ENCODE measurements around the gene HENMT1. TPM values are rescaled to one million over a fixed set of nuclear protein-coding genes. Genes with fewer than 3 reads are reported as not detected.
"Not testable (repeated sequence)": the region's sequence is repeated elsewhere in the genome, so short reads cannot be mapped to it uniquely, and the experiment has no call there.

Gene HENMT1
- not detected in 2 replicates for total RNA-seq (2014; rRNA removed; shearing (Covaris generic))

DNA sequence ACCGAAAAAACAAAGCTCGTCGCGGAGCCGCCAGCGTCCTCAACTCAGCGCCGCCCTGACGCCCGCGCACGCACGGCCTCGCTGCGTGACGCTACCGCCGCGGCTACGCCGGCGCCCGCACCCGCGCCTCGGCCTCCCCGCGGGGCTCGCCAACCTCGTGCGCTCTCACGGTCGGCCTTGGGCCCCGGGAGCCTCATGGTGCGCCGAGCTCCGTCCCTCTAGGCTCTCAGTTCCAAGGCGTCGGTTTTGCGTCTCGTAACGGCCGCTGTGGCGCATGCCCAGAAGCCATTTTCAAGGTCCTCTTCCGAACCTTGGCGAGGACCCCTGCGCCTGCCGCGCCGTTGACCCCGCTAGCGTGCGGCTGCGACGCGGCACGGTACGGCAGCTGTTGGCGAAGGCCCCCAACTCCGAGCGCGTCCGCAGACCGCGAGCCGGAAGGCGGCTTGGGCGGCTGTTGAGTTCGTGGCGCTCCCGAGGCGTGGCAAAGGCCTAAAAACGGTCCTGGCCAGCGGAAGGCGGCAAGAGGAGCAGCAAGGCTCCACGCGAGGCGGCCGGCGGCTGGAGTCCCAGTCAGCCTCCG, at the start of gene HENMT1:
Gene HENMT1 (minus strand): TSS at position 64 of the 580 bp plus-strand sequence. CDS start 1,209 bp downstream, outside the sequence.
- in situ Hi-C loops (cut with HindIII; ENCODE audit: low sequenced_read_pairs): no loop called here
- peak; percentile 49 for DNase-seq (ENCODE audit: low spot score)

DNA sequence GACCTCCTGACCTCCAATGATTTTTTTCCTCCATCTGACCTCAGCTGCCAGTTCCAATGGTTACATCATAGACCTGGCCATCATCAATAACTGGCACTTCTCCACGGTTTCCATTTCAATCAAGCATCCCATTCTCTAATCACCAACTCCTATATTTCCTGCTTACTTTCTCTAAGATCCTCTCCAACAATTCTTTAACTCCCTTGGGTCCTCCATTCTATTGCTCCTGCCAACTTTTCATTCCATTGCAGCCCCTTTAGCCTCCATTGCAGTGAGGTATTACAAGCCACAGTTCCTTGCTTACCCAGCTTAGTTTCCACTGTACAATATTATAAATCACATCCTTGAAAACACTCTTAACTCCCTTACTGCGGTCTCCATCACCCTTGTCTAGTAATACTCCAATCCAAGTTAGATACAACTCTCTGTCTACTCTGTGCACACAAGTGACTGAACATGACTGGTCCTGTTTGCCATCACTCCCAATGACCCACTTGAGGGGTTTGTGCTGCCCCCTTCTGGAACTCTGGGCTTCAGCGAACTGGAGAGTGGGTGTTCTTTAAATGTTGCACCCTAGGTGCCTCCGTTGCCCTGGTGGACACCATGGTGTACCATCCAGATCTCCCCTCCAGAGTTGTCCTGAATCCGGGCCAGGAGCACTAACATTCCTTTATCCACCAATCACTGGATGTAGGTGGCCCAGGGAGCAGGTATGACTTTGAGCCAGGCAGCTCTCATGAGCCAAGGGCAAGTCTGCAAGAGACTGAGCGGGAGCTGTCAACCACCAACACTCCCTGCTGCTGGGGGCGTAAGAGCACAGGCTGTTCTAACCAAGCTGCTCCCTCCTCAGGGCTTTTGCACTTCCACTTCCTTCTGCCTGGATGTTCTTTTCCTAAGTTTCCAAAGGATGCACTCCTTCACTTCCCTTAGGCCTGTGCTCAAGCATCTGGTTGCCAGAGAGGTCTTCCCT, 48.1 kb upstream of the HENMT1 start:
- in situ Hi-C loops (cut with HindIII; ENCODE audit: low sequenced_read_pairs): no loop called here
- DNase-seq (ENCODE audit: low spot score): no peak

DNA sequence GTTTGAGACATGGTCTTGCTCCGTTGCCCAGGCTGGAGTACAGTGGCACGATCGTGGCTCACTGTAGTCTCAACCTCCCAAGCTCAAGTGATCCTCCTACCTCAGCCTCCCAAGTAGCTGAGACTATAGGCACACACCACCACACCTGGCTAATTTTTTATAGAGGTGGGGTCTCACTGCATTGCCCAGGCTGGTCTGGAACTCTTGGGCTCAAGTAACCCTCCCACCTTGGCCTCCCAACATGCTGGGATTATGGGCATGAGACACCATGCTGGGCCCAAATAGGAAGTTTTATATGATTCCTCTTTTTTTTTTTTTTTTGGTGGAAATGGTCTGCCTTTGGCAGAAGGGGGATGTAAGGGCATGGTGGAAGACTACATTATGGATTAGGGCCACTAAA, 45.8 kb upstream of the HENMT1 start:
- in situ Hi-C loops (cut with HindIII; ENCODE audit: low sequenced_read_pairs): no loop called here
- DNase-seq (ENCODE audit: low spot score): no peak

DNA sequence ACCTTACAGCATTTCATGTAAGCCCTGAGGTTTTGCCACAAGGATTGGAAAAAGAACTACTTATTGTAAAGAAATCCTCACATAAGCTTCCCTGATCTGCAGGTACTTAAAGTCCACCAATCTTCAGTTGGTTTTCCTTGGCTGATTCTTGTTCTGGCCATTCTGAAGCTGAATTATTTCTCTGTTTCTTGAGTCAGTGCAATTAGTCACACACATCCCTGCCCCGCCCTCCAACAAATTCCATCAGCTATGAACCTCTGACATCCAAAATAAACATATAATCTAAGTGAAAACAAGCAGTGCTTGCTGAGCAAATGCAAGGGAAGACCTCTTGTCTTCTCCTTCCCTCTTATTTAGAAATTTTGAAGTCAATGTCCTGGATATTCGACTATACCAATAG, 43.6 kb upstream of the HENMT1 start:
- DNase-seq (ENCODE audit: low spot score): no peak
- in situ Hi-C loops (cut with HindIII; ENCODE audit: low sequenced_read_pairs): no loop called here

DNA sequence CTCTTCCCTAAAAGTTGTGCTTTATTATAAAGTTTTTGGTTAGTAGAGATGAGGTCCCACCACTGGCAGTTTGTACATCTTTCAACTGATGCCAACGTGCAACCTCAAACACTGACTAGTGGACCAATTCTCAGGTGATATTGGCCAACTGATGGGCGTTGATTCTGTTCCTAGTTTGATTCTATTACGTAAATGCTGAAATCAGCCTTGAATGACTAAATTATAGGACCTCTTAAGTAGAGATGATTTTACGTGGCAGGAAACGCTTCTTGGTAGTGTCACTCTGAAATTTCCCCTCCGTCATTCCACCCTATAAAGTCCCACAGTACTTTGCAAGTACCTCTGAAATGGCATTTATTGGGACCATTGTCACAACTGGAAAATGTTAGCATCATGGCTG, 43.0 kb upstream of the HENMT1 start:
- no peak for DNase-seq (ENCODE audit: low spot score)
- in situ Hi-C loops (cut with HindIII; ENCODE audit: low sequenced_read_pairs): no loop called here

DNA sequence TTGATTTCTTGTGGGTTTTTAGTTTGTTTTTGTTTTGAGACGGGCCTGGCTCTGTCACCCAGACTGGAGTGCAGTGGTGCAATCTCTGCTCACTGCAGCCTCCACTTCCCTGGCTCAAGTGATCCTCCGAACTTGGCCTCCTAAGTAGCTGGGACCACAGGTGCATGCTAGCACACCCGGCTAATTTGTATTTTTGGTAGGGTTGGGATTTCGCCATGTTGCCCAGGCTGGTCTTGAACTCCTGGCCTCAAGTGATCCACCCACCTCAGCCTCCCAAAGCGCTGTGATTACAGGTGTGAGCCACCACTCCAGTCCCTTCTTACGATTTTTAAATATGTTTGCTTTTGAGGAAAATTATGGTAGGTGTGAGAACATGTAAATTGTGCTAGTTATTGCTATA, 41.2 kb upstream of the HENMT1 start:
- DNase-seq (ENCODE audit: low spot score); in situ Hi-C loops (cut with HindIII; ENCODE audit: low sequenced_read_pairs): not testable (repeated sequence)

DNA sequence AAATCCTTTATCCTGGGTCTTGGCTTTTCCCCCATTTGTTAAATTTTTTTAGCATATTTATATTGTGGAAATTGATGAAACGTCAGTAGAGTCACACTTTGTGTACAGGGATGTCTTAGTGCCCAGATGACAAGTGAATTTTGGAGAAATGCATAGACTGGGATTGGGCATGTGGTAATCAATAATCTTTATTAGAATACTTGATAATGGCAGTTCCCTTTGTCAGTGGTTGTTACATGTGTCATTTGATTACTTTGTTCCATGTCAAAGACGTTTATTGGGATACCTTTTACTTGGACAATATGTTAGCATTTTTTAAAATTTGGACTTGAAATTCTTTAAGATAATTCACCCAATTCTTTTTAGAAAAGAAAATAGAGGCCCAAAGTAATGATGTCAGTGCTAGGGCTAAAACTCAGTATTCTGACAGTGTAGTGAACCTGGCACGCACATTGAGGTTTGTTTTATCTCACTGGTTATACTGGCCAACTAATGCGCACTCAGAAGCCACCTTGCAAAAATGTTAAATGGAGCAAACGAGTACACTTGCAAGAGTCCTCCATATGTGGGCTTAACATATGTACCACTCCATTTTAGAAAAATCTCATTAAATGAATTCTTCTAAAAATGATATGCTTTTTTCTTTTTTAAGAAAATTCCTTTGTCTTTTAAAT, 40.4 kb upstream of the HENMT1 start:
- in situ Hi-C loops (cut with HindIII; ENCODE audit: low sequenced_read_pairs): no loop called here
- DNase-seq (ENCODE audit: low spot score): peak; percentile 49

DNA sequence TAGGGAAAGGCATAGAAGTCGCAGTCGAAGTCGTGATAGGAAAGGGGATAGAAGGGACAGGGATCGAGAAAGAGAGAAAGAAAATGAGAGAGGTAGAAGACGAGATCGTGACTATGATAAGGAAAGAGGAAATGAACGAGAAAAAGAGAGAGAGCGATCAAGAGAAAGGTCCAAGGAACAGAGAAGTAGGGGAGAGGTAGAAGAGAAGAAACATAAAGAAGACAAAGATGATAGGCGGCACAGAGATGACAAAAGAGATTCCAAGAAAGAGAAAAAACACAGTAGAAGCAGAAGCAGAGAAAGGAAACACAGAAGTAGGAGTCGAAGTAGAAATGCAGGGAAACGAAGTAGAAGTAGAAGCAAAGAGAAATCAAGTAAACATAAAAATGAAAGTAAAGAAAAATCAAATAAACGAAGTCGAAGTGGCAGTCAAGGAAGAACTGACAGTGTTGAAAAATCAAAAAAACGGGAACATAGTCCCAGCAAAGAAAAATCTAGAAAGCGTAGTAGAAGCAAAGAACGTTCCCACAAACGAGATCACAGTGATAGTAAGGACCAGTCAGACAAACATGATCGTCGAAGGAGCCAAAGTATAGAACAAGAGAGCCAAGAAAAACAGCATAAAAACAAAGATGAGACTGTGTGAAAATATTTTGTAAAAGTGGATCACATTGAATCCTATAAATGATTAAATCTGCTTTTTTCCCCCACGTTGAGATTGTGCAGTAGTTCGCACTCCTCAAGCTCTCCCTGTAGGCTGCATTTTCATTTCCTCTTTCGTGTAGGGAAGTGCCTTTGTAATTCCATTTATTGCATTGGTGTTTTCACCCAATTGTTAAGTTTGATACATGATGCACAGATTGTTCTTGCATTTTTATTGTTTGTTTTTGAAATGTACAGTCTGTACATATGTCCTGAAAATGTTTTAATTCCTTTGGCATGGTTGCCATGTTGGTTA, 38.8 kb upstream of the HENMT1 start:
- in situ Hi-C loops (cut with HindIII; ENCODE audit: low sequenced_read_pairs): no loop called here
- no peak for DNase-seq (ENCODE audit: low spot score)

DNA sequence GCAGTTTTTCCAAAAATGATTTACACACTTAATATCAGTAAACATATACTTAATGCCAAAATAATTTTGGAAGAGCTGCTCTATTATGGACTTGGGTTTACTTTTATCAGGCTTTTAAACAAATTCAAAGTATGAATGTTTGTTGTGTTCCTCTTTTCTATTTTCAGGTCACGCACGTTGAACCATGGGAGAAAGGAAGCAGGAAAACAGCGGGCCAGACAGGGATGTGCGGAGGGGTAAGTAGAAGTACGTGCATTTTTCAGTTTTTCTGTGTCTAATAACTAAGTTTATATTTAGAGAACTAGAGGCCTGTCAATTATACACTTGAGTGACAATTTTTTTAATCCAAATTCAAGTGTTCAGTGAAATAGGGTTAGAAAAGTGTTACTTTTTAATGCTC, 34.6 kb upstream of the HENMT1 start:
- in situ Hi-C loops (cut with HindIII; ENCODE audit: low sequenced_read_pairs): no loop called here
- no peak for DNase-seq (ENCODE audit: low spot score)

DNA sequence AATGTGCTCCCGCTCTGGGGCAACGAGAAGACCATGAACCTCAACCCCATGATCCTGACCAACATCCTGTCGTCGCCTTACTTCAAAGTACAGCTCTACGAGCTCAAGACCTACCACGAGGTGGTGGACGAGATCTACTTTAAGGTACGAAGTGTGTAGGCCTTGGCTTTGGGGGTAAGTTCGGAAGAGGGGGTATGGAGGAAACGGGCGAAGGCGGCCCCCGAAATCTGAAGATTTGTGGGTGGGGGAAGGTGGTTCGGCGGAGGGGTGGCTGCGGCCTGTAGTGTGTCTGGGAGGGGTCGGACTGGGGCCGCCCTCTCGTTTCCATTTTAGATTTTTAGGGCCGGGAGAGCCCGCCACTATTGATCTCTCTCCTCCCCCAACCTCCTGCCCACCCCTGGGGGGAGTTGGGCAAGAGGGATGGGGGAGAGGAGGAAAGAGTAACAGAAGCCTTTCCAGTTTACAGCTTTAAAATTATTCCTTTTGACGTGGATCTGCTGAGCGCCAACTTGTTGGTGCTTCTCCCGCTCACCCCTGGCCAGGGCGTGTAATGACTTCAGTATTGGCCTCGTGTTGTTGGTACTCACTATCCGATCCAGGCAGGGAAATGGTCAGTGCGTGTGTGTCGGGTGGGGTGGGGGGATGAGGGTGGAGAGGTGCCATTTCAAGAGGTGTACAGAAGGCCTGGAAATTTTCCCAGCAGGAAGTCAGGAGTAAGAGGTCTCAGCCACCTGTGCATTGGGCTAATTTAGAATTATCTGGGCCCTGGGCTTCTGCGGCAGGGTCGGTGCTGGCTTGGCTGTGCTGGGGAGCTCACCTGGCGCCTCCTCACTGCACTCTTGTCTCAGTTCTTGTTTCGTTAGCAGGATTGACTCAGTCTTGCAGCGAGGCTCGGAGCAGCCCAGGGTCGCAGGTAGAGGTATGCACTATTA, 32.1 kb upstream of the HENMT1 start:
- peak; percentile 95 for DNase-seq (ENCODE audit: low spot score)
- in situ Hi-C loops (cut with HindIII; ENCODE audit: low sequenced_read_pairs): no loop called here

DNA sequence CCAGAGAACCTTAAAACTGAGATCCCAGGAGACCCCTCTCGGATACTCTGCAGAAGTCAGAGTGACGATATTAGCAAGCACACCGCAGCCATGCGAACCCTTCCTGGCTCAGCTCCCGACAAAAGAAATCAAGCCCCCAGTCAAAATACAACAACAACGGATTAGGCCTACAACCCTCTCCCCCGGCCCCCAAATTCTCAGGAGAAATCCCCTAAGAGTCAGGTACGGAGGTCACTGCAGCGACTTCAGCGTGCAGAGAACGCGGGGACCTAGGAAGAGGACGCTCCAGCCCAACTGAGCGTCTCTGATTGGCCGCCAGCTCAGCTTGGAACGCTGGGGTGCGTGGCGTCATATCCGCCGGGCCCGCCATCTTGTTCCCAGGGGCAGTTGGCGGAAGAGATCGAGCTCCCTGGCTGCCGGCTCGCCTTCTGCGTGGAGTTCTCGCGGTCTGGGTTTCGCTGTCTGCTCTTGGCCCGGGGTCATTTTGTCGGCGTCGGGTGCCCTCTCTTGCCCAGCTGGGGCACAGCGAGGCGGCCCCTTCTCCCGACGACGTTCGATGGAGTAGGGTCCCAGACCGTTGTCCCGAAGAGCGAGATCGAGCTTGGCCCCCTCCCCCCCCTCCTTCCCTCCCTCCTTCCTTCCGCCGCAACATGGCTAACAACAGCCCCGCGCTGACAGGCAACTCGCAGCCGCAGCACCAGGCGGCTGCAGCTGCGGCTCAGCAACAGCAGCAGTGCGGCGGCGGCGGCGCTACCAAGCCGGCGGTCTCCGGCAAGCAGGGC, 31.2 kb upstream of the HENMT1 start, which contains the start of gene PRPF38B:
Gene PRPF38B (plus strand): TSS at position 369 of the 782 bp plus-strand sequence. CDS start 282 bp downstream, at position 651.
- in situ Hi-C loops (cut with HindIII; ENCODE audit: low sequenced_read_pairs): no loop called here
- peak; percentile 95 for DNase-seq (ENCODE audit: low spot score)

DNA sequence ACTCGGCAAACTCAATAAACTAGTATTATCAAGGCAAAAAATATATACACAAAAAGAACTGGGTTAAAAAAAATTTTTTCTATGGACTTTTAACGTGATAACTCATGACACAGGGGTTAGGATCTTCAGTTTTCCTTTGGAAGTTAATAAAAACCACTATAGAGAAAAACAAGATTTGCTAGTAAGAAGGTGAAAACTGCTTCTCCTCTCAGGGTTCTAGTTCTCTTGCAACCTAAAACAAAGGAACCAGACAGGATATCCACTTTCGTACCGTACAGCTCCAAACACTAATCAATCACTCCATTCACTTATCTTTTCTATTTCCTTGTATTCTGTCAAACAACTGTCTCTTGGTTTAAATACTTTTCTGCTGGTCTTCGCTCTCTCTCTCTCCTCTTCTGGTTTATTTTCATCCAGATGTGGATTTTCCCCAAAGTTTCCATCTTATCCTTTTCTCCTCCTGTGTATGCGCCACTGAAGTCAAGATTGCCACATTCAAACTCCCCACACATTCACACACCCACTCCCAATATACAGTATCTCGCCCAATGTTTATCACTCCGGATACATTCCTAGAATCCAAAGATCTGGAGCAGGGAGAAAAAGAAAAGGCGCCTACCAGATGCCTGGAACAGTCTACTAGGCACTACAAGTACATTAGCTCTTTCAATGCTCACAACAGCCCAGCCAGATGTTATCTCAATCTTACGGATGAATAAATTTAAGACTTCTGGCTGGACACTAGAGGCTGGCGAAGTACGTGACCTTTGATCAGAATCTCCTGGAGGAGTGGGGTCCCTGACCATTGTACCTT, 30.4 kb upstream of the HENMT1 start:
- in situ Hi-C loops (cut with HindIII; ENCODE audit: low sequenced_read_pairs): no loop called here
- DNase-seq (ENCODE audit: low spot score): no peak

DNA sequence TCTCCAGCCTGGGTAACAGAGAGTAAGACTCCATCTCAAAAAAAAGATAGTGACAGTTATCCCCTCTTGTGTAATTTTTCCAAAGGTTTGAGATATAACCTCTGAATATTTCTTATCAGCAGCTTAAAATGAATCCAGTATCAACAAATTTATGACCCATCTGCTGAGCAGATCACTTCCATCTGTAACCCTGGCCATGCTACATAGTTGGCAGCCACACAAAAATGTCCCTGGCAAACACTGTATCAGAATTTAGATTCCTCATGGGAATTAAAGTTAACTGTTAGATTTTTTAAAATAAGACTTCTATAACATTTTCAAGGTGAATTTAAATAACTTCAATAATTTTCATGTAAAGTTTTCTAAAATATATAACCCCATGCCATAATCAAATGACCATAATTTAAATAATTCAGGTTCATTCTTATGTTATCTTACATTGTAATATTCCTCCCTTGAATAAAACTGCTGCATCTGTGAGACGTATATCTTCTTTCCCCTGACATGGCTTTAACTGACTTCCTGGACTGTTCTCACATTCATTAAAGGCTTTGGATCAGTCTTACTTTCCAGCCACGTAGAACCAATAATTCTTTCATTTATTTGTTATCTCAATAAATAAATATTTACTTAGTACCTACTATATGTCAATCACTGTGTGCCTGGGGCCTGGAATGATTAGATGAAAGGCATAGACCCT, 25.9 kb upstream of the HENMT1 start:
- peak; percentile 79 for DNase-seq (ENCODE audit: low spot score)
- in situ Hi-C loops (cut with HindIII; ENCODE audit: low sequenced_read_pairs): no loop called here

DNA sequence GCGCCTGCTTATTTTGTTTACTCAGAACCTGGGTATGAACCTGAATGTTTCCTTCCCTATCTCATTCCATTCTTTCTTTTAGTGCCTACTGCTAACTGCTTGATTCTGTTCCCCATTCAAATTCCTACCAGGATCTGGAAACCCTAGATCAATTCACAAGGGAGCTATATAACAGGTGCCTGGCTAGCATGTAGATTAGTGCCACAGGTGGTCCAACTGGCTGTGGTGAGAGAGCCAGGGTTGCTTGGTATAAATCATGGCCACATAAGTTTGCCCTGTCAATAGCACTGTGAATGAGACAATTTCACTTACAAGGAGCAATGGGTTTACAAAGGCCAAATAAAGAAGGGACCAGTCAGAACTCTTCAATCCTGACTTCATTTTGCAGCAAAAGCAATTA, 24.6 kb upstream of the HENMT1 start:
- in situ Hi-C loops (cut with HindIII; ENCODE audit: low sequenced_read_pairs): no loop called here
- no peak for DNase-seq (ENCODE audit: low spot score)

DNA sequence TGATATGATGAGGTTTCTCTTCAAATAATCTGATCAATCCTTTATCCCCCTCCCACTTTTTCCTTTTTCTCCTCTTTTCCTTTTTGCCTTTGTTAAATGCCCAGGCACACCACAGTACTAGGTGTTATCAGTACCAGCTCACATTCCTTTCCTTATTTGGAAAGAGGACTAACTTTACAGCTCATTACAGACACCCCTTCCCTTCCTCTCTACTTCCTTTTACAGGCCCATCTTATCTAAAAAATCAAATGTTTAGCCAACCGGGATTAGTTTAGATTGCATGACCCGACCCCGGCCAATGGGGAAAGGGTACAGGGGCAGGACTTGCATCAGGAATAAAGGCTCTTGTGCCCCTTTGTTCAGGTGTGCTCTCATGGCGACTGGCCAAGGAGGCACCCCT, 20.8 kb upstream of the HENMT1 start:
- DNase-seq (ENCODE audit: low spot score); in situ Hi-C loops (cut with HindIII; ENCODE audit: low sequenced_read_pairs): not testable (repeated sequence)

Measured in G401 (cell line).